GM19467 (cell line): Measurements from ENCODE around the gene NPEPL1.
"Not testable (repeated sequence)": the region's sequence is repeated elsewhere in the genome, so short reads cannot be mapped to it uniquely, and the experiment has no call there.

ENCODE experiments used
- ATAC-seq: cut with Tn5 transposase; IDR thresholded peaks from one replicate; pipeline ENCODE4 v1.9.1; 2021; ENCODE audit warnings: mild to moderate bottlenecking, moderate library complexity; ENCODE audit not compliant: unreplicated experiment

Gene NPEPL1

DNA sequence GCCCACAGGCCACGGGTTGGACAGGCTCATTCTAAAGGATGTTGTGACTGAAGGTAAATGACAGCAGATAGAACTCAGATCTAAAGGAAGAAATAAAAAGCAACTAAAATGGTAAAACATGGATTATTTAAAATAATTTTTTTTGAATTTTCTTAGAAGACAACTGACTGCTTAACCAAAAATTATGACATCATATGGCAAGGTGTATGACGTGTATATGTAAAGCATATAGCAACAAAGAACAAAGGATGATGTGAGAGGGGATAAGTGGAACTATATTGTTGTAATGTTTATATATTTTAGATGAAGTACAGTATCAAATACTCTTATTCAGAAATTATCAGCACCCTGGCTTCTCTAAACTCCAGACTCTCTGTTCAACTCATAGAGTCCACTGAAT, 38.6 kb downstream of the NPEPL1 start:
- ATAC-seq = no peak

DNA sequence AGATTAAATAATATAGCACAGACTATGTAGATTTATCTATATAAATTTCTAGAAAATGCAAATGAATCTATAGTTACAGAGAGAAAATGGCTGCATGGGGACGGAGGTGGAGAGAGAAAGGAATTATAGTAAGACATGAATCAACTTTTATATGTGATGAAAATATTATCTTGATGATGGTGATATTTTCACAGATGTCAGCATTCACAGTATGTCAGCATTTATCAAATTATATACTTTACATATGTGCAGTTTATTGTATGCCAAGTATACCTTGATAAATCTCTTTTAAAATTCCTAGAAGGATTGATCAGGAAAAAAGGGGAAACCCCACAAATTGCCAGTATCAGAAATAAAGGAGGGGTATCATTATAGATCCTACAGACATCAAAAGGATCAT, 44.6 kb downstream of the NPEPL1 start:
- ATAC-seq = no peak

DNA sequence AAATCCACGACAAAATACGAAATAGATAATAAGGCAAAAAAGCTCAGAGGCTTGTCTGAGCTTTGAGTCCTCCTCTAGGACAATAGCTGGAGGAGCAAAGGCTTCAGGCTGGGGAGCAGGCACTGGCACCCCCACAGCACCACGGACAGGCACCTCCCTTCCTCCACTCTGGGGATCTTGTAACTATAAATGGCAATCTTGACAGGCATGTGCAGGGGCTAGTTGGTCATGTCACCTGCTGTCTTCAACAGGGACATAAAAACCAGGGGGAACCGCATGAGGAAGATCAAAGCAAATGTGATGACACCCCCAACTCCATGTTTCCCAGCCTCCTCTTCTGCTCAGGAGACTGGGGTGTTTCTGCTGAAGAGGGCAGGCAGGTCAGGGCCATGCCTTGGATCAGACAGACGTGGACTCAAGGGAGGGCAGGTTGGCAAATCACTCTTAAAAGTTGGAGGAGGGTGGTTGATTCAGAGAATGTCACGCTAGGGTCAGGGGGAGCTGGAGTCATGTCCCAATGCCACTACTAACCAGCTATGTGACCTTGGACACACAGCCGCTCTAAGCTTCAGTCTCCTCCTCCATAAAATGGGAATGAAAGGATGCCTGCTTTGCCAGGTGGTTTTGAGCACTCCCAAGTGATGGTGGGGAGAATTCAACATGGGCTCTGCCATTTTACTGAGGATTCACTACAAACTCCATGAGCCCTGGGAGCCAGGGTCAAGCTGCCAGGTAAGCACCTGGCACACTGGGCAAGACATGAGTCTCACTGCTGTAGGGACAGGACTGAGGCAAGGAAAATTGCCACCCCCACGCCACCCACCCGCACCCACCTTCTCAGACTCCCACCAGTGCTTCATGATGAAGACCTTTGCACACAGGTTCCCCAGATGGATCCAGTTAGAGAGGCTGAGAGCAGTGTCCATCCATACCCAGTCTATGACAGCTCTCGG, 48.0 kb downstream of the NPEPL1 start:
- ATAC-seq = no peak

DNA sequence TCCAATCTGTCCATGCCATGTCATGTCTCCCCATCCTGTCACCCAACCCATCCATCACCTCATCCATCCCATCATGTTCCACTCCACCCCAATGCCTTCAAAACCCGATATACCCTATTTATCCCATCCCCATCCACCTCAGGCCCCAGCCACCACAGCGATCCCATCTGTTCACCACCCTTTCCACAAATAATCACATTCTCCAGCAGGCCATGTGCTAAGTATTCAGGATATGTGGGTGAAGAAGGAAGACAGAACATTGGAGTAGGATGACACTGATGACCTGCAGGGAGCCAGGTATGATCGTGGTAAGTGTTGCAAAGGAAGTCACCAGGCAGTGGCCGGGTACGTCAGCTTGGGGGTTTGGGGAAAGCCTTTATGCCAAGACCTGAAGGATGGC, 48.8 kb downstream of the NPEPL1 start:
- ATAC-seq = no peak

- ATAC-seq = no peak
Observed at GRCh38 chr20:58742668-58743566, 50.3 kb downstream of the NPEPL1 start.

- ATAC-seq = no peak
Observed at GRCh38 chr20:58743929-58744534, 51.4 kb downstream of the NPEPL1 start.

- no peak for ATAC-seq
Observed at GRCh38 chr20:58744836-58745235, 52.2 kb downstream of the NPEPL1 start.

- no peak for ATAC-seq
Observed at GRCh38 chr20:58745391-58745790, 52.8 kb downstream of the NPEPL1 start.

DNA sequence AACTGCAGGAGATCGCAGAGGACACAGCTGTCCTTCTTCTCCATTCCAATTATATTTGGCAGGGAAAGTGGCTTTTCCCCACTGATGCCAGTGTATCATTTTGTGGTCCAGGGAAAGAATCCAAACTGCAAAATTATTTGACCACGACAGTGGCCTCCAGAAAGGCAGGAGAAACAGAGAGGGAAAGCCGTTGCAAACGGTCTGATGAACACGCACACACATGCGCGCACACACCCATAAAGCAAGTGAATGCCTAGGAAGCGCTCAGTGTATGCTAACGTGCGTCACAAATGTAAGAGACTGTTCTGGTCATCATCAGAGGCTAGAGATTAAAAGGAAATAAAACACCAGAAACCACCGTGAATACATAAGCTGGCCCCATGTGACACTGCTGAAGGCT, 54.0 kb downstream of the NPEPL1 start:
- ATAC-seq = no peak

DNA sequence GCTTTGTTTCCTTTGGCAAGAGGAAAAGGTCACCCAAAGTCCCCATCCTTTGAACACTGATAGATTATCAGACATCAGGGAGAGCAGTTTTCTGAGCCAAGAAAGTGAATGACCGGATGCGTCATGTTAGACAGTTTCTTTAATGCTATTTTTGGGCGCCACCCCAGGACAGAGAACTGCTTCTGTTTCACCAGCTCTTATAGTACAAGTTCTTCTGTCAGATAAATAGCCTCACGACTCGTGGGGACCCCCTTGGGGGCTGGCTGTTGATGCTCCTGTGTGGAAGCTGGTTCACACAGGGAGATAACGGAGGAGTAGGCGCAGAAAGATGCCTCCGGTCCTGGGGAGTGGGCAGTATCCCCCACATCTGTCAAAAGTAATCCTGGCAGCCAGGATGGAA, 54.6 kb downstream of the NPEPL1 start:
- ATAC-seq = no peak

DNA sequence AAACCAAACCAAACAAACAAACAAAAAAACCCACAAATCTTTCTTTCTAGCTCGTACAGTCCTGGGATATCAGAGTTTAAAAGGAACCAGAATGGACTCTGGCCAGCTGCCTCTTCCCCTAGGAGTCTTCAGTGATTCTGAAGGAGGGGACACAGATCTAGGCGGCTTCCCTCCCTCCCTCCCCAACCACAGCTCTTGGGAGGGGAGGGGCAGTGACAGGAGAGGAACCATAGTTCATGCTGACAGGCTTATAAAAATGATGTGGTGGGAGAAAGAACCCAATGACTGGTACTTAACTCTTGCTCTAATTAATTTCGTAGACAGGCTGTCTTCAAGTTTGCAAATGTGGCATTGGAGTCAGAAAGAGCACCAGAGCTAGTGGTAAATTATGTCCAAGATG, 56.0 kb downstream of the NPEPL1 start:
- ATAC-seq = no peak

- no peak for ATAC-seq
Observed at GRCh38 chr20:58749098-58749769, 56.6 kb downstream of the NPEPL1 start.

- no peak for ATAC-seq
Observed at GRCh38 chr20:58749979-58750378, 57.4 kb downstream of the NPEPL1 start.

DNA sequence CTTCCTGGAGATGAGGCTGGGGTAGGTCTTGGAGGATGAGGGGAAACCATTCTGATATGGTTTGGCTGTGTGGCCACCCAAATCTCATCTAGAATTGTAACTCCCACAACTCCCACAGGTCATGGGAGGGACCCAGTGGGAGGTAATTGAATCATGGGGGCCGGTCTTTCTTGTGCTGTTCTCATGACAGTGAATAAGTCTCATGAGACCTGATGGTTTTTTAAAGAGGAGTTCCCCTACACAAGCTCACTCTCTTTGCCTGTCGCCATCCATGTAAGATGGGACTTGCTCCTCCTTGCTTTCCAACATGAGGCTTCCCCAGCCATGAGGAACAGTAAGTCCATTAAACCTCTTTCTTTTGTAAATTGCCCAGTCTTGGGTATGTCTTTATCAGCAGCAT, 58.1 kb downstream of the NPEPL1 start:
- ATAC-seq = not testable (repeated sequence)

- ATAC-seq = no peak
Observed at GRCh38 chr20:58751979-58752378, 59.4 kb downstream of the NPEPL1 start.

DNA sequence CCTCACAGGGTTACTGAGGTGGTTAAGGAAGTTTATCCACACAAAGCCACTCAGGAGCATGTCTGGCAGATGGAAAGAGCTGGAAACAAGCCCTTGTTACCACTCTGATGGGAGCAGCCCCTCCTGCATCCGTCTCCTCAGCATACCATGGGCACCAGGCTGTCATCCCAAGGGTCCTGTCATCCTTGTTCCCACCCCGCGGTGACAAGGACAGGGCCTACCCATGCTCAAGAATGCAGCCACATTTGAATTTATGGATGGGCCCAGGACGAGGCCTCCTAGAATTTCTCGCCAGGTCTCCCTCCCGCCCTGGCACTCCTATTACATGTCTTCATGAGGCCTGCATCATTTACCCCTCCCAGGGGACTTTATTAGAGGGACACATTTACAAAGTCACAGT, 60.0 kb downstream of the NPEPL1 start:
- ATAC-seq = no peak

GRCh38 chr20:58753267-58753921, 60.8 kb downstream of the NPEPL1 start:
- ATAC-seq = no peak

GRCh38 chr20:58753922-58754551, 61.4 kb downstream of the NPEPL1 start:
- no peak for ATAC-seq

GRCh38 chr20:58754584-58754983, 62.0 kb downstream of the NPEPL1 start:
- ATAC-seq = no peak
